Measurements from ENCODE around the gene CORO2A.

DNA sequence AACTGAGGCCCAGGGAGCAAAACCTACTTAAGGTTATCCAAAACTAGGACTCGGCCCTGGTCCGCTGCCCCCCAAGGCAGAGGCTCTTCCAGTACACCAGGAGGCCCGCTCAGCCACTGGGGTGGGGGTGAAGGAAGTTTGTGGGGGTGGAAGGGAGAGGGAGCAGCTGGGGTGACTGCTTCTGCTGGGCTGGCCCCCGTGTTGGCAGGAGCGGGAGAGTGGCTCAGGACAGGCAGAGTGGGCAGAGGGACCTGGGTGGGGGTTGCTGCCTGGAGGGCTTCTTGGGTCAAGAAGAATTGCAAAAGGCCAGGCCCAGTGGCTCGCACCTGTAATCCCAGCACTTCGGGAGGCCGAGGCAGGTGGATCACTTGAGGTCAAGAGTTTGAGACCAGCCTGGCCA is 65.2 kb downstream of the CORO2A start:
- TF ChIP-seq, protein P1, sequence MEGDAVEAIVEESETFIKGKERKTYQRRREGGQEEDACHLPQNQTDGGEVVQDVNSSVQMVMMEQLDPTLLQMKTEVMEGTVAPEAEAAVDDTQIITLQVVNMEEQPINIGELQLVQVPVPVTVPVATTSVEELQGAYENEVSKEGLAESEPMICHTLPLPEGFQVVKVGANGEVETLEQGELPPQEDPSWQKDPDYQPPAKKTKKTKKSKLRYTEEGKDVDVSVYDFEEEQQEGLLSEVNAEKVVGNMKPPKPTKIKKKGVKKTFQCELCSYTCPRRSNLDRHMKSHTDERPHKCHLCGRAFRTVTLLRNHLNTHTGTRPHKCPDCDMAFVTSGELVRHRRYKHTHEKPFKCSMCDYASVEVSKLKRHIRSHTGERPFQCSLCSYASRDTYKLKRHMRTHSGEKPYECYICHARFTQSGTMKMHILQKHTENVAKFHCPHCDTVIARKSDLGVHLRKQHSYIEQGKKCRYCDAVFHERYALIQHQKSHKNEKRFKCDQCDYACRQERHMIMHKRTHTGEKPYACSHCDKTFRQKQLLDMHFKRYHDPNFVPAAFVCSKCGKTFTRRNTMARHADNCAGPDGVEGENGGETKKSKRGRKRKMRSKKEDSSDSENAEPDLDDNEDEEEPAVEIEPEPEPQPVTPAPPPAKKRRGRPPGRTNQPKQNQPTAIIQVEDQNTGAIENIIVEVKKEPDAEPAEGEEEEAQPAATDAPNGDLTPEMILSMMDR (IDR thresholded peaks at IDR 0.05; ENCODE audit: borderline replicate concordance, extremely low read depth, low read length, poor library complexity, severe bottlenecking): no peak
- no peak for TF ChIP-seq EZH2 (IDR thresholded peaks at IDR 0.05; ENCODE audit: borderline replicate concordance, low read depth, low read length, severe bottlenecking)
